ENCODE results near the gene TDRD7. TPM values are rescaled to one million over a fixed set of nuclear protein-coding genes. Genes with fewer than 3 reads are reported as not detected.
"Not testable (repeated sequence)": the region's sequence is repeated elsewhere in the genome, so short reads cannot be mapped to it uniquely, and the experiment has no call there.

The TDRD7 gene
- total and polyA plus RNA-seq, 2 of the 13 experiments (the other 11 are each of a cell fraction or from before 2014, with no cell fraction given) = 9.8 to 15.5 TPM

DNA sequence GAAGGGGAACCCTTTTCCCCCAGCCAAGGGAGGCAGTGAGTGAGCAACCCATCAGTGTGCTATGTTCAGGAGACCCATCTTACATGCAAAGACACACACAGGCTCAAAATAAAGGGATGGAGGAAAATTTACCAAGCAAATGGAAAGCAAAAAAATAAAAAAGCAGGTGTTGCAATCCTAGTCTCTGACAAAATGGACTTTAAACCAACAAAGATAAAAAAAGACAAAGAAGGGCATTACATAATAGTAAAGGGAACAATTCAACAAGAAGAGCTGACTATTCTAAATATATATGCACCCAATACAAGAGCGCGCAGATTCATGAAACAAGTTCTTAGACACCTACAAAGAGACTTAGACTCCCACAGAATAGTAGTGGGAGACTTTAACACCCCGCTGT, 41.7 kb downstream of the TDRD7 start (continued):
- TF ChIP-seq, protein P1, sequence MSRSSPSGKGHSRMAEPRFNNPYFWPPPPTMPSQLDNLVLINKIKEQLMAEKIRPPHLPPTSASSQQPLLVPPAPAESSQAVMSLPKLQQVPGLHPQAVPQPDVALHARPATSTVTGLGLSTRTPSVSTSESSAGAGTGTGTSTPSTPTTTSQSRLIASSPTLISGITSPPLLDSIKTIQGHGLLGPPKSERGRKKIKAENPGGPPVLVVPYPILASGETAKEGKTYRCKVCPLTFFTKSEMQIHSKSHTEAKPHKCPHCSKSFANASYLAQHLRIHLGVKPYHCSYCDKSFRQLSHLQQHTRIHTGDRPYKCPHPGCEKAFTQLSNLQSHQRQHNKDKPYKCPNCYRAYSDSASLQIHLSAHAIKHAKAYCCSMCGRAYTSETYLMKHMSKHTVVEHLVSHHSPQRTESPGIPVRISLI (CRISPR knock-in tag; IDR thresholded peaks at IDR 0.05; ENCODE audit: borderline replicate concordance) = peak; percentile 41; the same call in 1 of the 2 replicates
- TF ChIP-seq NCOR1 (IDR thresholded peaks at IDR 0.05; ENCODE audit: borderline replicate concordance, low read length) = peak; percentile 69; the same call in 1 of the 2 replicates
- TF ChIP-seq CEBPG (CRISPR knock-in tag; IDR thresholded peaks at IDR 0.05) = peak; percentile 82
- TF ChIP-seq SOX13, SOX6 (IDR thresholded peaks at IDR 0.05): not testable (repeated sequence)
- peak in 1 of 2 experiments; percentile 90; a peak in 2 of 4 replicates for TF ChIP-seq SOX13 (CRISPR knock-in tag; conservative IDR thresholded peaks at IDR 0.05 in 1 of 2, IDR thresholded peaks at IDR 0.05 in 1 of 2)
- TF ChIP-seq SOX6 (CRISPR knock-in tag; IDR thresholded peaks at IDR 0.05) = peak; percentile 90

DNA sequence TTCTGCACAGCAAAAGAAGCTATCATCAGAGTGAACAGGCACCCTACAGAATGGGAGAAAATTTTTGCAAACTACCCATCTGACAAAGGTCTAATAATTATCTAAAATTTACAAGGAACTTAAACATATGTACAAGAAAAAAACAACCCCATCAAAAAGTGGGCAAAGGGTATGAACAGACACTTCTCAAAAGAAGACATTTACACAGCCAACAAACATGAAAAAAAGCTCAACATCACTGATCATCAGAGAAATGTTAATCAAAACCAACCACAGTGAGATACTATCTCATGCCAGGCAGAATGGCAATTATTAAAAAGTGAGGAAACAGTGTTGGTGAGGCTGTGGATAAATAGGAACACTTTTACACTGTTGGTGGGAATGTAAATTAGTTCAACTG, 44.9 kb downstream of the TDRD7 start:
- H3K4me3 ChIP-seq (replicated peaks in 1 of 3; ENCODE audit: insufficient read depth in 1 of 3, low read depth in 2 of 3, low read length in 3 of 3); H3K9me3 ChIP-seq (ENCODE audit: low read length); in situ Hi-C loops (cut with HindIII; ENCODE audit: extremely low pct_ligation_motif_present, low pct_unique_long_range_greater_than_20kb); H3K9ac ChIP-seq (ENCODE audit: insufficient read depth, low read depth, low read length); H3K36me3 ChIP-seq (replicated peaks in 1 of 2; ENCODE audit: control insufficient read depth in 1 of 2, insufficient read depth in 2 of 2, low read length in 2 of 2); H3K27me3 ChIP-seq (ENCODE audit: control insufficient read depth in 1 of 2, insufficient read depth in 2 of 2, low read length in 2 of 2); FAIRE-seq; BruUV-seq (replicated peaks); H2AFZ ChIP-seq (ENCODE audit: low read length); ATAC-seq; POLR2A ChIA-PET; H3K4me2 ChIP-seq (ENCODE audit: low read depth, low read length); intact Hi-C loops (cut with micrococcal nuclease; ENCODE audit: unreplicated experiment); H3K27ac ChIP-seq (ENCODE audit: extremely low read length, insufficient read depth, low read length); H3K79me2 ChIP-seq (ENCODE audit: insufficient read depth, low read length); H4K20me1 ChIP-seq (ENCODE audit: insufficient read depth, low read length); CTCF ChIA-PET (ENCODE audit: low intra/inter-chr PET ratio, low total read pairs); DNase-seq (ENCODE audit: low spot score): not testable (repeated sequence)
- peaks cover 15% of the 10 kb centered on the region for H3K4me1 ChIP-seq (ENCODE audit: insufficient read depth, low read length)

DNA sequence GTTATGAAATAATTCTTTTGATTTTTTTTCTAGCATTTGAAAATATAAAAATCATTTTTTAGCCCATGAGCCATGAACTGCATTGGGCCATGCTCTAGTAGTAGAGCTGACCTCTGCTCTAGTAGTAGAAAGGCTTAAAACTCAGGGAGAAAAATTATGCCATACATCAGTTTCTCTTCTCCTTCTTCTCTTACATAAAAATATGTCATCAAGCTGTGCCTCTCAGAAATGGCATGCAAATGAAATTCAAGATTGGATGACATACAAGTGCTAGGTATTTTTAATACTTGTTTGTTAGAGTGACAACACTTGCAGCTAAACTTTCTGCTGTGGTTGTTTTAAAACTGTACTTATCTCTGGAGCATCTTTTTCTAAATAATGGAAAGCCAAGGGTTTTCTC, 47.4 kb downstream of the TDRD7 start:
- H3K4me3 ChIP-seq (replicated peaks in 1 of 3; ENCODE audit: insufficient read depth in 1 of 3, low read depth in 2 of 3, low read length in 3 of 3) = no peak overlapping the region
- peaks cover 4% of the 10 kb centered on the region in 2 experiments; a peak in 3 of 5 replicates for H3K36me3 ChIP-seq (replicated peaks in 1 of 2; ENCODE audit: control insufficient read depth in 1 of 2, insufficient read depth in 2 of 2, low read length in 2 of 2)
- no peak overlapping the region for H3K9ac ChIP-seq (ENCODE audit: insufficient read depth, low read depth, low read length)
- no peaks in the 10 kb centered on the region for H3K27me3 ChIP-seq (ENCODE audit: control insufficient read depth in 1 of 2, insufficient read depth in 2 of 2, low read length in 2 of 2)
- H3K4me1 ChIP-seq (ENCODE audit: insufficient read depth, low read length) = no peaks in the 10 kb centered on the region
- POLR2A ChIA-PET = no interaction called here
- DNase-seq (ENCODE audit: low spot score) = no peak
- no TSS peak for BruUV-seq (replicated peaks)
- no peak overlapping the region for H3K27ac ChIP-seq (ENCODE audit: extremely low read length, insufficient read depth, low read length)
- FAIRE-seq = no peak
- no peak overlapping the region for H3K4me2 ChIP-seq (ENCODE audit: low read depth, low read length)
- in situ Hi-C loops (cut with HindIII; ENCODE audit: extremely low pct_ligation_motif_present, low pct_unique_long_range_greater_than_20kb) = no loop called here
- intact Hi-C loops (cut with micrococcal nuclease; ENCODE audit: unreplicated experiment) = no loop called here
- H3K9me3 ChIP-seq (ENCODE audit: low read length) = no peaks in the 10 kb centered on the region
- no peak for ATAC-seq
- H3K79me2 ChIP-seq (ENCODE audit: insufficient read depth, low read length) = no peaks in the 10 kb centered on the region
- H2AFZ ChIP-seq (ENCODE audit: low read length) = no peak overlapping the region
- H4K20me1 ChIP-seq (ENCODE audit: insufficient read depth, low read length) = no peaks in the 10 kb centered on the region
- CTCF ChIA-PET (ENCODE audit: low intra/inter-chr PET ratio, low total read pairs) = no interaction called here
- TF ChIP-seq SATB2 (CRISPR knock-in tag; IDR thresholded peaks at IDR 0.05) = no peak
- no peak for TF ChIP-seq MTA3 (CRISPR knock-in tag; IDR thresholded peaks at IDR 0.05)
- no peak for TF ChIP-seq TBX2 (CRISPR knock-in tag; IDR thresholded peaks at IDR 0.05; ENCODE audit: borderline replicate concordance)
- no peak for TF ChIP-seq ZNF17 (CRISPR knock-in tag; IDR thresholded peaks at IDR 0.05)
- no peak for TF ChIP-seq ZIK1 (CRISPR knock-in tag; IDR thresholded peaks at IDR 0.05; ENCODE audit: borderline replicate concordance, low read depth)
- no peak for TF ChIP-seq PRMT3 (CRISPR knock-in tag; IDR thresholded peaks at IDR 0.05; ENCODE audit: borderline replicate concordance, low read depth)
- no peak for TF ChIP-seq ZNF446 (CRISPR knock-in tag; IDR thresholded peaks at IDR 0.05)
- TF ChIP-seq SP4 (CRISPR knock-in tag; IDR thresholded peaks at IDR 0.05) = no peak
- TF ChIP-seq, protein P2, sequence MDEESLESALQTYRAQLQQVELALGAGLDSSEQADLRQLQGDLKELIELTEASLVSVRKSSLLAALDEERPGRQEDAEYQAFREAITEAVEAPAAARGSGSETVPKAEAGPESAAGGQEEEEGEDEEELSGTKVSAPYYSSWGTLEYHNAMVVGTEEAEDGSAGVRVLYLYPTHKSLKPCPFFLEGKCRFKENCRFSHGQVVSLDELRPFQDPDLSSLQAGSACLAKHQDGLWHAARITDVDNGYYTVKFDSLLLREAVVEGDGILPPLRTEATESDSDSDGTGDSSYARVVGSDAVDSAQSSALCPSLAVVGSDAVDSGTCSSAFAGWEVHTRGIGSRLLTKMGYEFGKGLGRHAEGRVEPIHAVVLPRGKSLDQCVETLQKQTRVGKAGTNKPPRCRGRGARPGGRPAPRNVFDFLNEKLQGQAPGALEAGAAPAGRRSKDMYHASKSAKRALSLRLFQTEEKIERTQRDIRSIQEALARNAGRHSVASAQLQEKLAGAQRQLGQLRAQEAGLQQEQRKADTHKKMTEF (CRISPR knock-in tag; IDR thresholded peaks at IDR 0.05) = no peak
- TF ChIP-seq ZNF781 (CRISPR knock-in tag; IDR thresholded peaks at IDR 0.05; ENCODE audit: borderline replicate concordance, not compliant biosample characterization) = no peak

Data from HepG2 (cell line).